Naive thymus-derived CD8-positive, alpha-beta T cell (primary cell): ENCODE results near the gene SYT13. TPM values are rescaled to one million over a fixed set of nuclear protein-coding genes. Genes with fewer than 3 reads are reported as not detected.

ENCODE experiments used
- ATAC-seq, 2 donors: fragments of 150-1000 bp; cut with Tn5 transposase in 1 of 2; sonication (Bioruptor Pico), chemical (Tn5 transposase) in 1 of 2; 1 replicate in 1 of 2; 2 replicates in 1 of 2; pipeline ENCODE4 v1.10.0; 2021; ENCODE audit warnings: mild to moderate bottlenecking in 2 of 2, moderate library complexity in 2 of 2
- POLR2A ChIA-PET: fragments of 350-600 bp; sonication (Branson Sonifier 250); formaldehyde crosslinking; loops from one replicate; lab custom pipeline; 2021; ENCODE audit warnings: antibody characterized with exemption; lab: Charles Lee
- DNase-seq, 10 donors: peaks; one replicate each; pipeline versions ENCODE4 v3.0.0 to v3.0.0-alpha.2; 2020 to 2022
- H3K27ac Mint-ChIP-seq, 10 donors: one replicate each; pipeline ENCODE4 v1.8.0; 2020 to 2022; ENCODE audit warnings: mild to moderate bottlenecking in 10 of 10, mixed read lengths in 10 of 10, moderate library complexity in 4 of 10, inconsistent platforms in 1 of 10
- H3K27me3 Mint-ChIP-seq, 5 donors: one replicate each; pipeline ENCODE4 v1.8.0; 2021 to 2022; ENCODE audit warnings: mixed read lengths in 5 of 5
- H3K36me3 Mint-ChIP-seq, 3 donors: one replicate each; pipeline ENCODE4 v1.8.0; 2020 to 2022; ENCODE audit warnings: mixed read lengths in 3 of 3, mild to moderate bottlenecking in 2 of 3, inconsistent platforms in 1 of 3
- H3K4me1 Mint-ChIP-seq, 4 donors: one replicate each; pipeline ENCODE4 v1.8.0; 2021 to 2022; ENCODE audit warnings: mixed read lengths in 4 of 4
- H3K4me3 Mint-ChIP-seq, 10 donors: one replicate each; pipeline ENCODE4 v1.8.0; 2020 to 2022; ENCODE audit warnings: mild to moderate bottlenecking in 10 of 10, mixed read lengths in 10 of 10, moderate library complexity in 6 of 10, inconsistent platforms in 1 of 10
- H3K9me3 Mint-ChIP-seq, 9 donors: one replicate each; pipeline ENCODE4 v1.8.0; 2020 to 2022; ENCODE audit warnings: mixed read lengths in 9 of 9, mild to moderate bottlenecking in 3 of 9, inconsistent platforms in 1 of 9, moderate library complexity in 1 of 9
- polyA plus RNA-seq, 3 donors: library from polyadenylated mRNA; unstranded; fragments of 300-500 nt; fragmentation: Illumina TruSeq; gene quantifications; one replicate each; pipeline ENCODE4 v1.2.3, GENCODE V29; 2021
- total RNA-seq, 8 experiments: library from RNA in 2 of 8; stranded (reverse) in 2 of 8; gene quantifications; one replicate each; pipeline ENCODE4 v1.2.3 and lab custom pipeline; 2021 to 2026

SYT13 gene
- total and polyA plus RNA-seq, 5 experiments from 2014 or later = not detected

- no peak overlapping the region for H3K27ac Mint-ChIP-seq
- DNase-seq (no peak), ATAC-seq (no peak)
- POLR2A ChIA-PET = no interaction called here
- H3K36me3 Mint-ChIP-seq = peaks cover 7 to 43% (median 29%) of the 10 kb centered on the region in 3 donors
- no peaks in the 10 kb centered on the region for H3K9me3 Mint-ChIP-seq
- H3K4me1 Mint-ChIP-seq = peaks cover 4 to 18% (median 12%) of the 10 kb centered on the region in 4 donors
- H3K27me3 Mint-ChIP-seq = no peaks in the 10 kb centered on the region
- H3K4me3 Mint-ChIP-seq = no peak overlapping the region
These were observed 81.4 kb downstream of the SYT13 start for GRCh38 chr11:45204761-45205160.

DNA sequence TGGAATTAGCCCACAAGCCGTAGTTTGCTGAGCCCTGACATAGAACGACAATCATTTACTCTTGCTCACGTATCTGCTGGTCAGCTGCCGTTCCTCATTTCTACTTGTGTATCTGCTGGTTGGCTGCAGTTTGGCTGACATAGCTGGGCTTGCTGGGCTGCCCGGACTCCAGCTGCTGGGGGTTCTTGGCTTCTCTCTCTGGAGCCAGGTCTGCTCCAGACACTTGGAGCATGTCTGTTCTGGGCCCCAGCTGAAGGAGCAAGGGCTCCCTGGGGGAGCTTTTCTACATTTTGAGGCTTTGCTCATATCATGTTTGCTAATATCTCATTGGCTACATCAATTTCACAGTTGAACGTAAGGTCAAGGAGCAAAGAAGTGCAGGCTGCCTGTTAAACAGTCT lies 92.4 kb downstream of the SYT13 start:
- peak overlapping the region in 1 of 10 donors; percentile 5 for H3K27ac Mint-ChIP-seq

More for the DNA sequence above, 92.4 kb downstream of the SYT13 start:
- ATAC-seq (no peak), DNase-seq (no peak)
- POLR2A ChIA-PET = no interaction called here
- Mint-ChIP-seq H3K36me3 (peaks cover 7 to 47% (median 28%) of the 10 kb centered on the region in 3 donors), H3K4me1 (peaks cover 0 to 5% (median 0%) of the 10 kb centered on the region in 4 donors), H3K9me3 (no peaks in the 10 kb centered on the region), H3K4me3 (no peak overlapping the region), H3K27me3 (no peaks in the 10 kb centered on the region)

Other genes starting within 250 kb of the SYT13 start
- gene PRDM11, start 139.7 kb downstream of the SYT13 start, total RNA-seq = 10 to 100 TPM; 10.3 to 12.0 TPM
- 1 to 10 TPM in 1 of 3 donors, under 1 TPM in 2; 0.49 to 1.4 (median 0.87) TPM for gene PRDM11, start 139.7 kb downstream of the SYT13 start, polyA plus RNA-seq